ENCODE data around the gene USF1. TPM values are rescaled to one million over a fixed set of nuclear protein-coding genes. Genes with fewer than 3 reads are reported as not detected.
A peak's percentile ranks its signal among the peaks of the same experiment; 100 is the strongest.

Gene USF1
- total and polyA plus RNA-seq, 11 donors, result 20.2 to 51.1 (median 30.7) TPM

GRCh38 chr1:161061419-161061818, 15.6 kb upstream of the USF1 start:
- peaks cover 0 to 20% (median 0%) of the 10 kb centered on the region in 12 donors for H3K4me1 ChIP-seq
- H3K27ac ChIP-seq, result no peak overlapping the region
- peaks cover 0 to 41% (median 0%) of the 10 kb centered on the region in 9 donors for H3K27me3 ChIP-seq
- DNase-seq (no peak), ATAC-seq (no peak)
- no peak overlapping the region for H3K4me3 ChIP-seq
- intact Hi-C loops (cut with DNase I), result no loop called here
- TF ChIP-seq POLR2A (IDR thresholded peaks at IDR 0.05), result no peak
- no peak for TF ChIP-seq CTCF (IDR thresholded peaks at IDR 0.05)
- H3K9me3 ChIP-seq, result no peaks in the 10 kb centered on the region
- WGBS, 4 donors, result 90 to 100% (median 93%) methylated on average over 4 of the region's 4 CpGs
- peaks cover 0 to 46% (median 0%) of the 10 kb centered on the region in 9 donors for H3K36me3 ChIP-seq

- Histone ChIP-seq H3K4me1 (peaks cover 0 to 2% (median 0%) of the 10 kb centered on the region in 12 donors), H3K27me3 (peaks cover 0 to 49% (median 4%) of the 10 kb centered on the region in 9 donors), H3K9me3 (no peaks in the 10 kb centered on the region), H3K36me3 (peaks cover 0 to 44% (median 0%) of the 10 kb centered on the region in 9 donors), H3K27ac (no peak overlapping the region), H3K4me3 (no peak overlapping the region)
- 70 to 88% (median 75%) methylated on average over 6 of the region's 6 CpGs for WGBS, 4 donors
- ATAC-seq, result no peak
- no peak for TF ChIP-seq CTCF (IDR thresholded peaks at IDR 0.05)
- no peak for TF ChIP-seq POLR2A (IDR thresholded peaks at IDR 0.05)
- DNase-seq, result no peak
- intact Hi-C loops (cut with DNase I), result no loop called here
Observed at GRCh38 chr1:161059293-161059692, 13.5 kb upstream of the USF1 start.

GRCh38 chr1:161054805-161055204, 9.0 kb upstream of the USF1 start:
- no peak for ATAC-seq
- intact Hi-C loops (cut with DNase I), result no loop called here
- Histone ChIP-seq H3K9me3 (no peaks in the 10 kb centered on the region), H3K27ac (no peak overlapping the region), H3K27me3 (peaks cover 0 to 52% (median 4%) of the 10 kb centered on the region in 9 donors), H3K4me1 (no peaks in the 10 kb centered on the region), H3K36me3 (peaks cover 0 to 75% (median 0%) of the 10 kb centered on the region in 9 donors), H3K4me3 (no peak overlapping the region)
- DNase-seq, result no peak
- TF ChIP-seq POLR2A (IDR thresholded peaks at IDR 0.05) (no peak), CTCF (IDR thresholded peaks at IDR 0.05) (peak in 2 of 12 donors; percentile 13)
- 68 to 94% (median 78%) methylated on average over 7 of the region's 7 CpGs for WGBS, 4 donors

GRCh38 chr1:161054232-161054631, 8.5 kb upstream of the USF1 start:
- WGBS, 4 donors, result 82 to 90% (median 84%) methylated on average over 3 to 4 of the region's 4 CpGs
- no peaks in the 10 kb centered on the region for H3K4me1 ChIP-seq

More at GRCh38 chr1:161054232-161054631, 8.5 kb upstream of the USF1 start:
- H3K36me3 ChIP-seq, result peaks cover 0 to 75% (median 0%) of the 10 kb centered on the region in 9 donors
- H3K27me3 ChIP-seq, result peaks cover 0 to 49% (median 4%) of the 10 kb centered on the region in 9 donors
- no peak overlapping the region for H3K4me3 ChIP-seq
- no peaks in the 10 kb centered on the region for H3K9me3 ChIP-seq
- no peak for DNase-seq
- no peak for ATAC-seq
- TF ChIP-seq POLR2A (IDR thresholded peaks at IDR 0.05), result no peak
- no peak for TF ChIP-seq CTCF (IDR thresholded peaks at IDR 0.05)
- no peak overlapping the region for H3K27ac ChIP-seq
- intact Hi-C loops (cut with DNase I), result no loop called here
